Measurements from ENCODE around the gene CHGA.

GRCh38 chr14:92982956-92983355 lies 60.0 kb downstream of the CHGA start:
- no peak for TF ChIP-seq CTCF (IDR thresholded peaks at IDR 0.05; ENCODE audit: borderline replicate concordance, extremely low read depth, low read length, poor library complexity, severe bottlenecking)
- TF ChIP-seq EZH2 (IDR thresholded peaks at IDR 0.05; ENCODE audit: borderline replicate concordance, low read depth, low read length, severe bottlenecking): no peak

All from DND-41 (cell line).